SK-N-SH treated with all-trans-retinoic acid at 6 μM for 48 hours (cell line): Measurements from ENCODE around the gene TANC1.

Experiments used
- ATAC-seq: fragments of 200-7000 bp; cut with Tn5 transposase; 3 replicates; pipeline ENCODE4 v1.9.1; 2020; ENCODE audit warnings: mild to moderate bottlenecking, moderate library complexity
- ARNTL ChIP-seq: fragments of 450-650 bp; formaldehyde crosslinking; IDR thresholded peaks from 2 replicates; pipeline ENCODE4 v1.5.0; 2020; ENCODE audit warnings: low read depth, mild to moderate bottlenecking, moderate library complexity, borderline replicate concordance
- BACH2 ChIP-seq: fragments of 250-450 bp; sonication (Bioruptor Pico); IDR thresholded peaks from 2 replicates; pipeline ENCODE4 v1.9.0; 2021; ENCODE audit warnings: mild to moderate bottlenecking, borderline replicate concordance
- CREB5 ChIP-seq: fragments of 250-450 bp; sonication (Bioruptor Pico); IDR thresholded peaks from 2 replicates; pipeline ENCODE4 v1.5.1; 2020; ENCODE audit warnings: low read depth, mild to moderate bottlenecking, moderate library complexity
- CSDC2 ChIP-seq: fragments of 250-450 bp; sonication (Bioruptor Pico); IDR thresholded peaks from 2 replicates; pipeline ENCODE4 v1.5.0; 2020; ENCODE audit warnings: mild to moderate bottlenecking, moderate library complexity
- CSRNP3 ChIP-seq: fragments of 250-450 bp; sonication (Bioruptor Pico); IDR thresholded peaks from 2 replicates; pipeline ENCODE4 v1.5.1; 2021; ENCODE audit warnings: mild to moderate bottlenecking, moderate library complexity
- ESRRG ChIP-seq: fragments of 250-450 bp; sonication (Bioruptor Pico); IDR thresholded peaks from 2 replicates; pipeline ENCODE4 v1.6.1; 2021; ENCODE audit warnings: mild to moderate bottlenecking
- GLIS3 ChIP-seq: fragments of 250-450 bp; sonication (Bioruptor Pico); IDR thresholded peaks from 2 replicates; pipeline ENCODE4 v1.5.0; 2020; ENCODE audit warnings: mild to moderate bottlenecking, moderate library complexity
- ISL1 ChIP-seq: fragments of 250-450 bp; sonication (Bioruptor Pico); IDR thresholded peaks from 2 replicates; pipeline ENCODE4 v2.1.2; 2022; ENCODE audit warnings: mild to moderate bottlenecking, moderate library complexity
- PATZ1 ChIP-seq: fragments of 250-450 bp; sonication (Bioruptor Pico); IDR thresholded peaks from 2 replicates; pipeline ENCODE4 v1.8.0; 2020; ENCODE audit warnings: mild to moderate bottlenecking, moderate library complexity, borderline replicate concordance
- POU6F1 ChIP-seq: fragments of 250-450 bp; sonication (Bioruptor Pico); IDR thresholded peaks from 2 replicates; pipeline ENCODE4 v1.8.0; 2021; ENCODE audit warnings: low read depth, mild to moderate bottlenecking, moderate library complexity, borderline replicate concordance
- PPARA ChIP-seq: fragments of 250-450 bp; sonication (Bioruptor Pico); IDR thresholded peaks from 2 replicates; pipeline ENCODE4 v1.5.0; 2020; ENCODE audit warnings: mild to moderate bottlenecking, borderline replicate concordance
- RARB ChIP-seq: fragments of 250-450 bp; sonication (Bioruptor Pico); IDR thresholded peaks from 2 replicates; pipeline ENCODE4 v1.8.0; 2021; ENCODE audit warnings: mild to moderate bottlenecking, moderate library complexity
- TCF4 ChIP-seq: fragments of 250-450 bp; sonication (Bioruptor Pico); IDR thresholded peaks from 2 replicates; pipeline ENCODE4 v1.8.0; 2021; ENCODE audit warnings: mild to moderate bottlenecking, moderate library complexity, borderline replicate concordance
- TOX ChIP-seq: fragments of 250-450 bp; sonication (Bioruptor Pico); IDR thresholded peaks from 2 replicates; pipeline ENCODE4 v1.8.0; 2021; ENCODE audit warnings: mild to moderate bottlenecking, moderate library complexity, borderline replicate concordance
- TSHZ2 ChIP-seq: fragments of 250-450 bp; sonication (Bioruptor Pico); IDR thresholded peaks from 2 replicates; pipeline ENCODE4 v1.5.0; 2020; ENCODE audit warnings: mild to moderate bottlenecking, moderate library complexity
- ZC3H10 ChIP-seq: fragments of 250-450 bp; sonication (Bioruptor Pico); IDR thresholded peaks from 2 replicates; pipeline ENCODE4 v1.5.1; 2021; ENCODE audit warnings: mild to moderate bottlenecking, moderate library complexity
- ZFP3 ChIP-seq: fragments of 250-450 bp; sonication (Bioruptor Pico); IDR thresholded peaks from 2 replicates; pipeline ENCODE4 v1.5.0; 2020; ENCODE audit warnings: mild to moderate bottlenecking, moderate library complexity
- ZFP30 ChIP-seq: fragments of 450-650 bp; formaldehyde crosslinking; IDR thresholded peaks from 2 replicates; pipeline ENCODE4 v1.5.0; 2022; ENCODE audit warnings: mild to moderate bottlenecking, moderate library complexity
- ZNF565 ChIP-seq: fragments of 450-650 bp; formaldehyde crosslinking; conservative IDR thresholded peaks from 2 replicates; pipeline ENCODE4 v1.5.0; 2020; ENCODE audit warnings: low read depth, mild to moderate bottlenecking, moderate library complexity
- ZNF70 ChIP-seq: fragments of 450-650 bp; formaldehyde crosslinking; IDR thresholded peaks from 2 replicates; pipeline ENCODE4 v1.5.0; 2020; ENCODE audit warnings: mild to moderate bottlenecking, moderate library complexity
- ZNF8 ChIP-seq: fragments of 450-650 bp; formaldehyde crosslinking; IDR thresholded peaks from 2 replicates; pipeline ENCODE4 v1.5.0; 2020; ENCODE audit warnings: mild to moderate bottlenecking, moderate library complexity

TANC1 gene

GRCh38 chr2:159080641-159081040, 112.2 kb downstream of the TANC1 start:
- no peak for ATAC-seq
- no peak for TF ChIP-seq CSRNP3
- no peak for TF ChIP-seq CREB5 (CRISPR knock-in tag)
- TF ChIP-seq GLIS3: no peak
- no peak for TF ChIP-seq PATZ1 (CRISPR knock-in tag)
- no peak for TF ChIP-seq PPARA (CRISPR knock-in tag)
- TF ChIP-seq ZC3H10 (CRISPR knock-in tag): no peak
- no peak for TF ChIP-seq ZNF565 (CRISPR knock-in tag)
- TF ChIP-seq TOX: no peak
- TF ChIP-seq ZNF70 (CRISPR knock-in tag): no peak
- TF ChIP-seq ZFP30: no peak
- TF ChIP-seq RARB (CRISPR knock-in tag): no peak
- TF ChIP-seq TCF4 (CRISPR knock-in tag): no peak
- no peak for TF ChIP-seq BACH2 (CRISPR knock-in tag)
- TF ChIP-seq ZFP3 (CRISPR knock-in tag): no peak
- TF ChIP-seq ESRRG: no peak

- ATAC-seq: no peak
- TF ChIP-seq POU6F1: no peak
Measured at GRCh38 chr2:159082119-159082518, 113.7 kb downstream of the TANC1 start.

- no peak for ATAC-seq
- no peak for TF ChIP-seq ISL1 (CRISPR knock-in tag)
- no peak for TF ChIP-seq CSDC2
- TF ChIP-seq, all 23 proteins: peak for 0
Measured at GRCh38 chr2:159084384-159085370, 116.2 kb downstream of the TANC1 start.

- no peak for ATAC-seq
- TF ChIP-seq ZC3H10 (CRISPR knock-in tag) (no peak), ZNF8 (no peak), CREB5 (CRISPR knock-in tag) (no peak), GLIS3 (no peak), TOX (no peak), BACH2 (CRISPR knock-in tag) (no peak), PATZ1 (CRISPR knock-in tag) (no peak), ARNTL (no peak), PPARA (CRISPR knock-in tag) (no peak), ESRRG (no peak), TCF4 (CRISPR knock-in tag) (no peak), CSDC2 (no peak), TSHZ2 (no peak)
Measured at GRCh38 chr2:159086342-159086741, 117.9 kb downstream of the TANC1 start.
